Suppressor macrophage treated with lipopolysaccharide for 4 hours (primary cell): ENCODE measurements around the gene OLIG3.

ENCODE experiments used
- DNase-seq: peaks from one replicate; pipeline ENCODE4 v3.0.0-alpha.2; 2020

OLIG3 gene

DNA sequence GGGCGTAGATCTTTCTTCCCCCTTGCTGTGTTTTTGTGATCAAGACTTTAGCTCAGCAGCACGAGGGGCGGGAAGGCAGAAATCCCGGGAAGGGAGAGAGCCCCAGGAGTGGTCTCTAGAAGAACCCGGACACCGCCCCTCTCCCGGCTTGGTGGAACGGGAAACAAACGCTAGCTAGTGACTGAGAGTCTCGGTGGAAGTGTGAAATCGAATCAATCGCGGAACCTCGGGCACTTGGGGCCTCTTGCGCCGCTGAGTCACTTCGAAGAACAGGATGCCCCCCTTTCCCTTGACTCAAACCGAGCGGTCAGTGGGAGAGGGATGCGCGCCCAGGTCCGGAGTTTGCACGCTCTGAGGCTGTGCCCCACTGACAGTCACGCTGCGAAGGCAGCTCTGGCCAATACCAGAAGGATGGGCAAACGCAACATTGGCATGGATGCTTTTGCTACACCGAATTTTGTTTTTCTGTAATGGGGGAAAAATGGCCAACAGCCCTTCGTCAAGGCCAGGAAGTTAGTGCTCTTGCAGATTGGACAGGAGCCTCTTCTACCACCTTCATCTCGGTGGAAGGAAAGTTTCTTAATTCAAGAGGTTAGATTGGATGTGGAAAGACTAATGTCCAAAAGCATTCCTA, 1.6 kb upstream of the OLIG3 start:
- DNase-seq, result no peak

DNA sequence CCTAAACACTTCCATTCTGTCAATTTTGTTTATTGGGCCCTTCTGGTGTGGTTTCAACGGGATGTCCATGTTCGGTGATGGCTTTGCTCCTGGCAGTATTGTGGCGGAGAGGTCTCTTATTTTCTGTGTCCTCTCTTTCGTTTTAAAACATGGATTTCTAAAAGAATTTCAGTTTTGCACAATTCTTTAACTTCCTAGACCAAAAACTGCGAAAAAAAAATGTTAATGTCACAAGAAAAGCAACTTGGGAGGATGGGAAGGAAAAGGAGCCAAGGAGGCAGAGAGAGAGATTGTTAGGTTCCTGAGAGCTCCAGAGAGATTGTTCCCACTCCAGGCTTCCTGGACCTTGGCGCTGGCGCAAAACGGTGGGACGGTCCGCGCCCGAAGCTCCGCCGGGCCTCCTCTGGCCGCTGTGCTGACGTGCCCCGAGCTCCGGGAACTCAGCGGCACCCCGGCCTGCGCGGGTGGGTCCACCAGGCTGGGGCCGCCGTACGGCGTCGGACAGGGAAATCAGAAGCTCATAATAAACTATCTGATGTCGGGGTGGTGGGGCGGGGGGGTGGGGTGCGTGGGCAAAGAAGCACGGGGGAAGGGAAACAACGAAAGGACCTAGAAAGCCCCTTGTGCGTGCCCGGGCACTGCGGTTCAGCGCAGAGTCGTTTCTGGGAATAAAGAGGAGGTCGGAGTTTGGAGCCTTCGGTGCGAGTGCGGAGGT, 951 bp upstream of the OLIG3 start:
- DNase-seq, result no peak

GRCh38 chr6:137493218-137494038, 766 bp downstream of the OLIG3 start:
- no peak for DNase-seq

- no peak for DNase-seq
Observed at GRCh38 chr6:137492289-137493217, 1.6 kb downstream of the OLIG3 start.

- no peak for DNase-seq
Observed at GRCh38 chr6:137491478-137491877, 2.7 kb downstream of the OLIG3 start.

DNA sequence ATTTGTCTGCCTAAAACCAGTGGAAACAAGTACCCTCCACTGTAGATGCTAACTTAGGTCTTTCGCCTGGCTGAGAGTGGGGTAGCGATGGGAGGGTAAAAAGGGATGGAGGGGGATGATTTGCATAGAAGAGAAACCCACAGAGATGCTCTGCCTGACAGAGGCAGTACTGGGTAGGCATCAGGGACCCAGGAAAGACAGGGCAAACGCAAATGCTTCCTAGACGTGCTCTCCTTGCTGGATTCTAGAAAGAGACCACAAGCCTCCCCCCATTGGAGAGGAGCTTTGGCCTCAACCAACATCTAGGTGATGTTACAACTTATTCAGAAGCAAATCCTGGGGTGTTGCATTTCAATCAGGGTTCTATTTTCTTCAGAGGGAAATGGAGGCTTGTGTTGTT, 3.2 kb downstream of the OLIG3 start:
- DNase-seq, result no peak

GRCh38 chr6:137490006-137490905, 3.9 kb downstream of the OLIG3 start:
- DNase-seq, result no peak

DNA sequence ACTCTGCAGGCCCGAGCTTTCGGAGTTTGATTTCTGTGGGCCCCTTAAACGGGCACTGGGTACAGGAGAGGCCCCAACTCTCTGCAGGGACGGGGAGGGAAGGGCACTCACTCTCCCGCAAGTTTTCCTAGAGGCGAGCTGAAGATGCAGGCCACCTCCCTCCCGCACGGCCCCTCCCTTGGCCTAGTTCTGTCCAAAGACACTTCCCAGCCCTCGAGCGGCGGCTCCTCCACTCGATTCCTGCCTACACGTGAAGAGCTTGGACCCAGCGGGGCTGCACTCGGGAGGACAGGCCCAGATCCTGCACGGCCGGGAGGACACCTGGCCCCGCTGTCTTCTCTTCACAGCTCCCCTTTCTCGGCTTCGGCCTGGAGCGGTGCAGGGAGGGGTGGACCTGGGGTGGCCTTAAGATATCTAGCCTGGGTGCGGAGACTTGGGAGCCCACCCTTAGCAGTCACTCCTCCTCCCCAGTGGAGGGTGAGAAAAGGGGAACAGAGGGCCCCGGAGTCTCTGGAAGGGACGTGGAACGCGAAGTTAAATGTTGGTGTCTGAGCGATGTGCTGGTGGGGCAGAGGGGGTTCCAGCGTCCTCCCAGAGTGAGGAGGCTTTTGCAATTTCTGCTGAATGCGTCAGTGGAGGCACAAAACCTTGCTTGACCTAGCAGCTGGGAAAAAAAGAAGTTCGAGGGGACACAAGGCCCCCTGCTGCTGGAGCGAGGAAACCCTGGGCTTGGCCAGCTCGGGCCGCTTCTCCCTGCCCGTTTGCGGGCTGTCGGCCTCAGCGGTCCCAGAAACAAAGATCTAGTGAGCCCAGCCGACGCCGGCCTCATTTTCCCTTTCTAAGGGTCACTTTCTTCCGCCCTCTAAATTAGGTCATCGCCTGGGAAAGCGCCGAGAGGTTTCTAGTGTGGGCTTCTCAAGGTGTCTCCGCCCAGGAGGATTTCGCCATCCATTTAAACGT, 4.9 kb downstream of the OLIG3 start:
- no peak for DNase-seq

GRCh38 chr6:137488150-137489045, 5.8 kb downstream of the OLIG3 start:
- no peak for DNase-seq

DNA sequence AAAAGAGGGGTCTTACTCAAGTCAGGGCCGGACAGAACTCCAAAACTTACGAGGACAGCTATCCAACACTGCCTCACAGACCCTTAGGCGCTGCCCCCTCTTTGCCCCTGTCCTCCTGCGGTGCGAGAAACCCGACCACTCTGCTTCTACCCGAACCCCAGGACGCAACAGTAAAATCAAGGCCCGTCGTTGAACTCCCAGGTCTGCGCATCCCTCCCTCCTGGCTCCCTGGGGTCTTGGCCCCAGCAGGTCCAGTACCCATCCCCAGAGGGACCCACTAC, 6.4 kb downstream of the OLIG3 start:
- DNase-seq, result no peak

GRCh38 chr6:137487181-137487868, 6.9 kb downstream of the OLIG3 start:
- DNase-seq, result no peak

GRCh38 chr6:137486416-137486815, 7.8 kb downstream of the OLIG3 start:
- DNase-seq, result no peak

DNA sequence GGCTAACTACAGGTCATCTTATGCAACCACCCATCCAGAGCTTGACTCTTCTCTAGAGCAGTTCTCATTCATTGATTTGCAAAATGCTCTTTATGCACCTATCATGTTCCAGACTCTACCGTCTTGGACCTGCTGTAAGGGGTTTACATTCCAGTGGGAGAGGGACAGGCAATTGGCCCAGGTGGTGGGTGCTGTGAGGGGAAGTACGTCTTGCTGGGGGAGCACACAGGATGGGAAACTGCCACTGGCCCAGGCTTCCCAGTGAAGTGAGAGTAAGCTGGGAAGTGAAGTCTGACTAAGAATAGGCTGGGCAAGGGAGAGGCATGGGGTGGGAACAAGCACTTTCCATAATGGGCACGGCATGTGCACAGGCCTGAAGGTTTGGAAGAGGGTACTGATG, 13.8 kb downstream of the OLIG3 start:
- DNase-seq, result no peak

GRCh38 chr6:137475103-137475502, 19.1 kb downstream of the OLIG3 start:
- DNase-seq, result no peak

DNA sequence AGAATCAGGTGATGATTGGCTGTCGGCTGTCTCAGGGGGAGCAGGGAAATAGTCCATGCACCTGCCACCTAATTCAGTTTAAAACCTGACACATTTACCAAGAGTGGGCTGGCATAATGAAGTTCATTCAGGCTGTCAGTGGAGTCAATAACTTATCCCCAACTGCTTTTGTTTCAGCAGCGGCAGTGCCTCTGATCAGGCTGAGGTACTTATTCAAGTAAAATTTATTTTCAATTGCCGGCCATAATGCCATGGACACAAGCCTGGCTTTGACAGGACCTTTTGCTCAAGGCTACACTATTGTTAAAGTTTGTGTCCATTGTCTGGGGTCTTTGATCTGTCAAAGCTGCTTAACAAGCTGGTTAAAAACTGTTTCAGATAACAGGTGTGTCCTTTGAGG, 20.6 kb downstream of the OLIG3 start:
- no peak for DNase-seq

DNA sequence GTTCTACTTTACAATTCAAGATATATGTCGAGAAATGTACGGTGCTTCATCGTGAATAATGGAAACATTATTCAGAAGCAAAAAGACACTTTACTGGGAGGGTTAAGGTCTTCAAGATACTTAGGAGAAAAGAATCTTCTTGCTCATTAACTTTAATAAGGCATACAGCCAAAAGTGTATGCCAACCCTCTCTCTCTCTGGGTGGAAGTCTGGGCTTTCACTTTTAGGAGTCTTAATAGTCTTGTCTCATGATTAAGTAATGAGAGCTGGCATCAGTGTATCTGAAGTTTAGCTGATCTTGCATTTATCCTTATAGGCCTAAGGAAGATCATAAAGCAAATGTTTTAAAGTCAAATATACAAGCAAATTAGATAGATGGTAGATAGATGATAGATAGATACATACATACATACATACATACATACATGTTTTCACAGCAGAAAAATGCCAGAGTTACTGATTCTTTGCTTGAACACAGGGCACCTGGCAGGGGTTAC, 21.5 kb downstream of the OLIG3 start:
- DNase-seq, result no peak

DNA sequence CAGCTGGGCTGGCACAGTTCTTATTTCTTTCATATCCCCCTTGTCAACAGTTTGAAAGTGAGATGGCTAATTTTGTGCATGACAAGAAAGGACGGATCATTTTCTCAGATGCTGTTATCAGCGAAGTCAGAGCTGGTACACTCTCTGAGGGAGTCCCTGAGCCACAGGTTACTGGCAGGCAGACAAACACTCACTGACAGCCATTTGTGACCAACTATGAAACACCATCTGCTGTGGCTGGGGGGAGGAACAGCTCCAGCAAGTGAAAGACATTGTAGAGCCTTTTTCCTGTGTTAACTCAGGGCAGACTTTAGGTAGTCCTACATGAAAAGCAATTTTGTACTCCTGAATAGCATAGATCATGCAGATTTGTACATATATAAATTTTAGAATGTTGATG, 22.2 kb downstream of the OLIG3 start:
- no peak for DNase-seq

GRCh38 chr6:137471497-137471896, 22.7 kb downstream of the OLIG3 start:
- DNase-seq, result no peak

- no peak for DNase-seq
Observed at GRCh38 chr6:137467211-137467610, 27.0 kb downstream of the OLIG3 start.
